Omental fat pad (tissue), 4 donors: ENCODE results near the gene DLG1. TPM values are rescaled to one million over a fixed set of nuclear protein-coding genes. Genes with fewer than 3 reads are reported as not detected.

Source experiments
- ATAC-seq: fragments of 150-250 bp; one replicate; pipeline ENCODE4 v1.9.1; 2016; ENCODE audit warnings: mild to moderate bottlenecking, moderate library complexity; ENCODE audit not compliant: low FRiP score
- DNase-seq: peaks from one replicate; pipeline ENCODE4 v3.0.0-alpha.2; 2019; ENCODE audit warnings: low spot score
- total RNA-seq, 4 donors: library from RNA; depleted of rRNA; stranded (reverse); fragments of >200 nt; gene quantifications; one replicate each; pipeline ENCODE4 v1.1.0, GENCODE V29; 2016
- TF ChIP-seq, protein P1 (sequence below), 3 donors: fragments of 450-650 bp; IDR thresholded peaks; one replicate each; pipeline ENCODE4 v1.5.1; 2016 to 2017; ENCODE audit warnings: antibody characterized with exemption in 3 of 3, mild to moderate bottlenecking in 3 of 3, moderate library complexity in 2 of 3

The DLG1 gene
- total RNA-seq, 4 donors from 2014 or later, result 47.1 to 65.4 (median 60.2) TPM

DNA sequence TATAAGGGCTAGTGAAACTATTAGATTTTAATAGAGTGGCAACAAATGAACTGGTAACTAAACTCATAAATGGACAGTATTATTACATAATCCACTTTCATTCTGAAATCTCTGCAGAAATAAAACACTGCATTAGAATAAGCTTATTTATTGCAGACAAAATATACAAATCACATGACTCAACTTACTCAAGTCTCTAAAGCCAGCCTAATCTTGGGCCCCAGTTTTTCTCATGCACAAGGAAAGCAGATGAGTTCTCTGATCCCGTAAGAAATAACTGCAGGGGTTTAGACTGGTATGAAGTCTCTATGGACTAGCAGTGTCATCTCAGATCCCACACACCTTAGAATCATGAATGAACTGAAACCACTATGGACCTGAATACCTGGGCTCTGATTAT is 5.8 kb downstream of the DLG1 start:
- no peak for DNase-seq
- ATAC-seq, result no peak
- TF ChIP-seq, protein P1, sequence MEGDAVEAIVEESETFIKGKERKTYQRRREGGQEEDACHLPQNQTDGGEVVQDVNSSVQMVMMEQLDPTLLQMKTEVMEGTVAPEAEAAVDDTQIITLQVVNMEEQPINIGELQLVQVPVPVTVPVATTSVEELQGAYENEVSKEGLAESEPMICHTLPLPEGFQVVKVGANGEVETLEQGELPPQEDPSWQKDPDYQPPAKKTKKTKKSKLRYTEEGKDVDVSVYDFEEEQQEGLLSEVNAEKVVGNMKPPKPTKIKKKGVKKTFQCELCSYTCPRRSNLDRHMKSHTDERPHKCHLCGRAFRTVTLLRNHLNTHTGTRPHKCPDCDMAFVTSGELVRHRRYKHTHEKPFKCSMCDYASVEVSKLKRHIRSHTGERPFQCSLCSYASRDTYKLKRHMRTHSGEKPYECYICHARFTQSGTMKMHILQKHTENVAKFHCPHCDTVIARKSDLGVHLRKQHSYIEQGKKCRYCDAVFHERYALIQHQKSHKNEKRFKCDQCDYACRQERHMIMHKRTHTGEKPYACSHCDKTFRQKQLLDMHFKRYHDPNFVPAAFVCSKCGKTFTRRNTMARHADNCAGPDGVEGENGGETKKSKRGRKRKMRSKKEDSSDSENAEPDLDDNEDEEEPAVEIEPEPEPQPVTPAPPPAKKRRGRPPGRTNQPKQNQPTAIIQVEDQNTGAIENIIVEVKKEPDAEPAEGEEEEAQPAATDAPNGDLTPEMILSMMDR (IDR thresholded peaks at IDR 0.05), result no peak

DNA sequence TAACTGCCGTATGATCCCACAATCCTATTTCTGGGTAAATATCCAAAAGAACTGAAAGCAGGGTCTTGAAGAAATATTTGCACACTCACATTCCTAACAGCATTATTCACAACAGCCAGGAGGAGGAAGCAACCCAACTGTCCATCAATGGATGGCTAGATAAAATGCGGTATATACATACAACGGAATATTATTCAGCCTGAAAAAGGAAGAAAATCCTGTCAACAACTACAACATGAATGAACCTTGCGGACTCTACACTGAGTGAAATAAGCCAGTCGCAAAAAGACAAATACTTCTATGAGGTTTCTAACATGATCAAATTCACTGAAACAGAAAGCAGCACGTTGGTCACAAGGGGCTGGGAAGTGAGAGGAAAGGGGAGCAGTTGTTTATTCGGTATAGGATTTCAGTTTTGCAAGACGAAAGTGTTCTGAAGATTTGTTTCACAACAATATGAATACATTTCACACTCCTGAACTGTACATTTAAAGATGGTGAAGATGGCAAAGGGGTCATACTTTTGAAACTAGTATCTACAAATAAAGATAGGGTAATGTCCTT is 6.2 kb downstream of the DLG1 start:
- no peak for ATAC-seq
- no peak for DNase-seq
- TF ChIP-seq, protein P1 (IDR thresholded peaks at IDR 0.05), result no peak

DNA sequence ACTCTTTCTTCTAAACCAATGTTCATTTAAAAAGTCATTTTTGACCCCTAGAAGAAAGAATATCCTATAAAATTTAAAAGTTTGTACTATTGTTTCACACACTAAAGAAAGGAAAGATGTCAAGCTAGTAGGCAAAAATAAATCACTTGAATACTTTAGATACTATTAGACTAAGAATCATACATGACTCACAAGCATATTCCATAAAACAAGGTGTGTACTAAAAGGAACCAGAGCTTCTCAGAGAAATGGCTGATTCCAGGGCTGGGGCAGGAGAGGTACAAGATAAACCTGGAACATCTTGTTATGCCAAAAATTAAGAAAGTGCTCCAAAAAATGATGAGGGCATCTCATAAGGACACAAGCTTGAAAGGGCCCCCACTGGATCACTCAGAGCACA is 8.7 kb downstream of the DLG1 start:
- ATAC-seq, result peak; percentile 80
- TF ChIP-seq, protein P1 (IDR thresholded peaks at IDR 0.05), result no peak
- DNase-seq, result no peak

DNA sequence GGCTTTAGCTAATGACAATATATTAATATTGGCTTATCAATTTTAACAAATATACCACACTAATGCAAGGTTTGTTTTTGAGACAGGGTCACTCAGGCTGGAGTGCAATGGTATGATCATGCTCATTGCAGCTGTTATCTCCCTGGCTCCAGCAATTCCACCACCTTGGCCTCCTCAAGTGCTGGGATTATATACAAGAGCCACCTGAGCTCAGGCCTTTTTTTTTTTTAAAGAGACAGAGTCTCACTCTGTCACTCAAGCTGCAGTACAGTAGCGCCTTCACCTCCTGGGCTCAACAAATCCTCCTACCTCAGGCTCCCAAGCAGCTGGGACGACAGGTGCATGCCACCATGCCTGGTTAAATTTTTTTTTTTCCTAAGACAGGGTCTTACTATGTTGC is 11.7 kb downstream of the DLG1 start:
- TF ChIP-seq, protein P1 (IDR thresholded peaks at IDR 0.05), result no peak
- DNase-seq, result no peak
- ATAC-seq, result no peak

DNA sequence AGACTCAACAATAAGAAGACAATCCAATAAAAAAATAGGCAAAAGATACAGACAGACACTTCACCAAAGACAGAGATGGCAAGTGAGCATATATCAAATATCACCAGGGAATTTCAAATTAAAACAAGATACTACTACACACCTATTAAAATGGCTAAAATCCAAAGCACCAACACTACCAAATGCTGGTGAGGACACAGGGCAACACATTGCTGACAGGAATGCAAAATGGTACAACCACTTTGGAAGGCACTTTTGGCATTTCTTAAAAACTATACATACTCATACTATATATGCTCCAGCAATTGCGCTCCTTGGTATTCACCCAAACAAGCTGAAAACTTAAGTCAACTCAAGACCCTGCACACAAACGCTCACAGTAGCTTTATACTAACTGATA is 12.9 kb downstream of the DLG1 start:
- TF ChIP-seq, protein P1 (IDR thresholded peaks at IDR 0.05), result no peak
- no peak for ATAC-seq

DNA sequence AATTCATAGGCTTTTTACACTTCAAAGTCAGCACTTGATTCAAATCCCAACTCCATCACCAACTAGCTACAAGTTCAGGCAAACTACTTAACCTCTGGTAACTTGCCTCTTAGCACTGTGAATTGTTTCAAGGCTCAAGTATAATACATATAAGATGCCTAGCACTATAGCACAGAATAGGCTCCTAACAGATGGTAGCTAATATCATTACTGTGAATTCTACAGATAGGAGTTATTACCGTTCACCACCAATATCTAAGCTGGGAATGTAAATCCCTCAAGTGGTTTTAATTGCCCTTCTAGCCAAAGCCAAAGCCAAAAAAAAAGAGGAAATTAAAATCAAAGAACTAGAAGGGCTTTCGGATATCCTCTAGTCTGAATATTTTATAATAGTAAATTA is 15.4 kb downstream of the DLG1 start:
- ATAC-seq, result no peak
- no peak for DNase-seq
- TF ChIP-seq, protein P1 (IDR thresholded peaks at IDR 0.05), result no peak

More for the DNA sequence above, 12.9 kb downstream of the DLG1 start:
- DNase-seq, result no peak

DNA sequence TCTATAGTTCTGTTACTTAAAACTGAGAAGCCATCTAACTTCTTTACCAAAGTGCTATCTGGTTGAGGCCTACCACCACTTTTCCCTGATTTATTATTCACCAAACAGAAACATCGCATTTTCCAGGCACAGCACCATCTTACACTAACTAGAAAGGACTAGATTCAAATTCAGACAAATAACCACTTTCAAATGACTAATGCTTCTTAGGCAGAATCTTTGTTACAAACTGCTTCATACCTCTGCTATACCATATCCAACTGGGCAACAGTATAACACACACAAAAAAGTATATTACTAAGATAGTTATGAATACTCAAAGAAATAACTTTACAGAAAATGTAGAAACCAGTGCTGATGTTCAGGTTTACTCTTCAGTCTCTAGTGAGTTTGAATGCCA is 16.6 kb downstream of the DLG1 start:
- TF ChIP-seq, protein P1 (IDR thresholded peaks at IDR 0.05), result no peak
- DNase-seq, result no peak
- no peak for ATAC-seq
